H9 (cell line): ENCODE data around the gene SLC22A13. TPM values are rescaled to one million over a fixed set of nuclear protein-coding genes. Genes with fewer than 3 reads are reported as not detected.

Experiments
- DNase-seq: peaks from one replicate; pipeline ENCODE4 v3.0.0-alpha.2; 2017
- H2AFZ ChIP-seq: one replicate; pipeline ENCODE4 v1.6.1; 2013; ENCODE audit warnings: mild to moderate bottlenecking, low read length, control low read depth, moderate library complexity
- H2AK5ac ChIP-seq: 2 replicates; pipeline ENCODE4 v1.6.1; 2013; ENCODE audit warnings: low read length, control low read depth, mixed read lengths; ENCODE audit not compliant: insufficient read length
- H2BK120ac ChIP-seq: one replicate; pipeline ENCODE4 v1.6.1; 2013; ENCODE audit warnings: low read depth, mild to moderate bottlenecking, low read length, control low read depth, inconsistent platforms; ENCODE audit not compliant: poor library complexity, severe bottlenecking
- H2BK12ac ChIP-seq: 2 replicates; pipeline ENCODE4 v1.6.1; 2013; ENCODE audit warnings: low read length, control low read depth, mixed read lengths, low read depth; ENCODE audit not compliant: insufficient read length
- H2BK15ac ChIP-seq: 2 replicates; pipeline ENCODE4 v1.6.1; 2013; ENCODE audit warnings: low read depth, low read length, control low read depth
- H2BK20ac ChIP-seq: one replicate; pipeline ENCODE4 v1.6.1; 2013; ENCODE audit warnings: low read depth, mild to moderate bottlenecking, low read length, control low read depth, inconsistent platforms; ENCODE audit not compliant: poor library complexity, severe bottlenecking
- H2BK5ac ChIP-seq: 2 replicates; pipeline ENCODE4 v1.6.1; 2013; ENCODE audit warnings: low read length, control low read depth, mixed read lengths; ENCODE audit not compliant: insufficient read length
- H3K14ac ChIP-seq: 2 replicates; pipeline ENCODE4 v1.6.1; 2013; ENCODE audit warnings: low read length, control low read depth; ENCODE audit not compliant: insufficient read depth
- H3K18ac ChIP-seq: 2 replicates; pipeline ENCODE4 v1.6.1; 2013; ENCODE audit warnings: low read depth, mild to moderate bottlenecking, mixed read lengths, low read length, control low read depth; ENCODE audit not compliant: insufficient read length
- H3K23ac ChIP-seq: 2 replicates; pipeline ENCODE4 v1.6.1; 2013; ENCODE audit warnings: low read length, control low read depth, mixed read lengths, low read depth; ENCODE audit not compliant: insufficient read length
- H3K23me2 ChIP-seq: 2 replicates; pipeline ENCODE4 v1.6.1; 2013; ENCODE audit warnings: low read depth, mild to moderate bottlenecking, mixed read lengths, low read length, control low read depth; ENCODE audit not compliant: insufficient read length, poor library complexity, severe bottlenecking
- H3K27ac ChIP-seq: 2 replicates; pipeline ENCODE4 v1.5.1; 2013; ENCODE audit warnings: low read length, control low read depth, mixed read lengths, low read depth; ENCODE audit not compliant: insufficient read length
- H3K27me3 ChIP-seq: 2 replicates; pipeline ENCODE4 v1.6.1; 2013; ENCODE audit warnings: low read length, control low read depth, inconsistent platforms; ENCODE audit not compliant: insufficient read depth
- H3K4ac ChIP-seq: 2 replicates; pipeline ENCODE4 v1.6.1; 2013; ENCODE audit warnings: low read depth, mild to moderate bottlenecking, control low read depth, inconsistent platforms, low read length, moderate library complexity
- H3K4me1 ChIP-seq: 2 replicates; pipeline ENCODE4 v1.6.1; 2013; ENCODE audit warnings: low read length, control low read depth, inconsistent platforms; ENCODE audit not compliant: insufficient read depth
- H3K4me2 ChIP-seq: 2 replicates; pipeline ENCODE4 v1.6.1; 2013; ENCODE audit warnings: low read length, control low read depth, mixed read lengths; ENCODE audit not compliant: insufficient read length, insufficient read depth
- H3K56ac ChIP-seq: 2 replicates; pipeline ENCODE4 v1.6.1; 2013; ENCODE audit warnings: low read depth, mild to moderate bottlenecking, mixed read lengths, low read length, control low read depth; ENCODE audit not compliant: insufficient read length
- H3K79me1 ChIP-seq: 2 replicates; pipeline ENCODE4 v1.6.1; 2013; ENCODE audit warnings: low read depth, mild to moderate bottlenecking, moderate library complexity, low read length, control low read depth, inconsistent platforms; ENCODE audit not compliant: insufficient read depth, poor library complexity, severe bottlenecking
- H3K79me2 ChIP-seq: 2 replicates; pipeline ENCODE4 v1.6.1; 2013; ENCODE audit warnings: low read length, control low read depth, inconsistent platforms; ENCODE audit not compliant: insufficient read depth
- H3K9ac ChIP-seq: 2 replicates; pipeline ENCODE4 v1.6.1; 2013; ENCODE audit warnings: low read length, control low read depth, mixed read lengths; ENCODE audit not compliant: insufficient read length; ENCODE audit errors: extremely low read depth
- H3K9me3 ChIP-seq: one replicate; pipeline ENCODE4 v1.6.1; 2013; ENCODE audit warnings: low read depth, low read length, inconsistent platforms; ENCODE audit not compliant: control insufficient read depth
- H3T11ph ChIP-seq: one replicate; pipeline ENCODE4 v1.6.1; 2013; ENCODE audit warnings: mild to moderate bottlenecking, low read length, control low read depth, inconsistent platforms
- H4K20me1 ChIP-seq: one replicate; pipeline ENCODE4 v1.6.1; 2013; ENCODE audit not compliant: control insufficient read depth, insufficient read length, insufficient read depth
- H4K5ac ChIP-seq: 2 replicates; pipeline ENCODE4 v1.6.1; 2013; ENCODE audit warnings: low read depth, mild to moderate bottlenecking, mixed read lengths, low read length, control low read depth; ENCODE audit not compliant: insufficient read length
- H4K8ac ChIP-seq: replicated peaks from 2 replicates; pipeline ENCODE4 v1.6.1; 2013; ENCODE audit warnings: low read length, control low read depth, mixed read lengths, low read depth; ENCODE audit not compliant: insufficient read length
- H4K91ac ChIP-seq: 2 replicates; pipeline ENCODE4 v1.6.1; 2013; ENCODE audit warnings: low read depth, mild to moderate bottlenecking, moderate library complexity, mixed read lengths, low read length, control low read depth; ENCODE audit not compliant: insufficient read length
- H3K27ac Mint-ChIP-seq, 3 experiments: 2 replicates in 2 of 3; 3 replicates in 1 of 3; pipeline ENCODE4 v1.8.0; 2020 to 2021; ENCODE audit warnings: mixed read lengths in 3 of 3, mild to moderate bottlenecking in 1 of 3, moderate library complexity in 1 of 3
- H3K27me3 Mint-ChIP-seq: 2 replicates; pipeline ENCODE4 v1.8.0; 2021; ENCODE audit warnings: low read depth, mild to moderate bottlenecking, moderate library complexity, mixed read lengths
- H3K36me3 Mint-ChIP-seq, 3 experiments: 2 replicates in 2 of 3; 3 replicates in 1 of 3; pipeline ENCODE4 v1.8.0; 2020 to 2021; ENCODE audit warnings: low read depth in 3 of 3, mixed read lengths in 3 of 3; ENCODE audit not compliant: insufficient read depth in 1 of 3
- H3K4me1 Mint-ChIP-seq, 2 experiments: 2 replicates each; pipeline ENCODE4 v1.8.0; 2020; ENCODE audit warnings: mixed read lengths in 2 of 2
- H3K4me3 Mint-ChIP-seq, 2 experiments: 2 replicates in 1 of 2; 3 replicates in 1 of 2; pipeline ENCODE4 v1.8.0; 2020 to 2021; ENCODE audit warnings: mild to moderate bottlenecking in 2 of 2, mixed read lengths in 2 of 2, moderate library complexity in 1 of 2
- H3K9me3 Mint-ChIP-seq, 2 experiments: 2 replicates in 1 of 2; 3 replicates in 1 of 2; pipeline ENCODE4 v1.8.0; 2020; ENCODE audit warnings: mild to moderate bottlenecking in 2 of 2, mixed read lengths in 2 of 2, moderate library complexity in 1 of 2
- total RNA-seq: library from RNA; stranded (reverse); gene quantifications from 2 replicates; pipeline ENCODE4 v1.2.1, GENCODE V29; 2021
- TF ChIP-seq, protein P1 (sequence below): fragments of 200-600 bp; sonication (generic); conservative IDR thresholded peaks from 3 replicates; pipeline ENCODE4 v1.8.0; 2021; ENCODE audit warnings: antibody characterized with exemption, mild to moderate bottlenecking

Gene SLC22A13
- total RNA-seq, 1 experiment from 2014 or later: not detected

DNA sequence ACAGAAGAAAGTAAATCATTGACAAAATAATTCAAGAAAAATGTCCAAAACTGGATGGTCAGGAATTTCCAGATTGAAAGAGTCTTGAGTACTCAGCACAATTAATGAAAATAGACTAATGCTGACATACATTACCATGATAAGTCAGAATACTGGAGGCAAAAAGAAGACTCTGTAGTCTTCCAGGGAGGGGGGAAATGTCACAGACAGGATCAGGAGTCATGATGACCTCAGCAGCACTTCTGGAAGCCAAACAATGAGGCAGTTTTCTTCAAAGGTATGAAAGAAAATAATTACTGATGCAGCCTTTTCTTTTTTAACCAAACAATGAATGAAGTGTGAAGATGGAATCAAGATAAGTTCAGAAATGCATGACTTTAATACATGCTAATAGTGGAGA is 30.1 kb upstream of the SLC22A13 start:
- Histone ChIP-seq H3K18ac (no peak overlapping the region), H3K9ac (no peak overlapping the region), H4K8ac (no peak overlapping the region), H3K4me2 (no peak overlapping the region), H4K5ac (no peak overlapping the region), H4K91ac (no peak overlapping the region), H2AFZ (no peak overlapping the region), H2BK120ac (no peak overlapping the region), H3K4me1 (no peaks in the 10 kb centered on the region), H3K23ac (no peak overlapping the region), H3K79me2 (no peaks in the 10 kb centered on the region), H3K27ac (no peak overlapping the region), H3K14ac (no peak overlapping the region), H4K20me1 (peaks cover 4% of the 10 kb centered on the region), H3T11ph (no peak overlapping the region), H2BK15ac (no peak overlapping the region), H3K9me3 (no peaks in the 10 kb centered on the region), H2AK5ac (no peak overlapping the region), H3K79me1 (no peaks in the 10 kb centered on the region), H3K23me2 (no peaks in the 10 kb centered on the region), H3K27me3 (no peaks in the 10 kb centered on the region), H2BK12ac (no peak overlapping the region), H2BK5ac (no peak overlapping the region), H2BK20ac (no peak overlapping the region), H3K4ac (no peak overlapping the region), H3K56ac (no peak overlapping the region)
- DNase-seq: no peak
- TF ChIP-seq, protein P1, sequence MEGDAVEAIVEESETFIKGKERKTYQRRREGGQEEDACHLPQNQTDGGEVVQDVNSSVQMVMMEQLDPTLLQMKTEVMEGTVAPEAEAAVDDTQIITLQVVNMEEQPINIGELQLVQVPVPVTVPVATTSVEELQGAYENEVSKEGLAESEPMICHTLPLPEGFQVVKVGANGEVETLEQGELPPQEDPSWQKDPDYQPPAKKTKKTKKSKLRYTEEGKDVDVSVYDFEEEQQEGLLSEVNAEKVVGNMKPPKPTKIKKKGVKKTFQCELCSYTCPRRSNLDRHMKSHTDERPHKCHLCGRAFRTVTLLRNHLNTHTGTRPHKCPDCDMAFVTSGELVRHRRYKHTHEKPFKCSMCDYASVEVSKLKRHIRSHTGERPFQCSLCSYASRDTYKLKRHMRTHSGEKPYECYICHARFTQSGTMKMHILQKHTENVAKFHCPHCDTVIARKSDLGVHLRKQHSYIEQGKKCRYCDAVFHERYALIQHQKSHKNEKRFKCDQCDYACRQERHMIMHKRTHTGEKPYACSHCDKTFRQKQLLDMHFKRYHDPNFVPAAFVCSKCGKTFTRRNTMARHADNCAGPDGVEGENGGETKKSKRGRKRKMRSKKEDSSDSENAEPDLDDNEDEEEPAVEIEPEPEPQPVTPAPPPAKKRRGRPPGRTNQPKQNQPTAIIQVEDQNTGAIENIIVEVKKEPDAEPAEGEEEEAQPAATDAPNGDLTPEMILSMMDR: no peak
- Mint-ChIP-seq H3K9me3 (peaks cover 0 to 4% of the 10 kb centered on the region in 2 experiments; a peak in 3 of 5 replicates), H3K27me3 (no peaks in the 10 kb centered on the region), H3K36me3 (peaks cover 36 to 79% (median 56%) of the 10 kb centered on the region in 3 experiments), H3K27ac (no peak overlapping the region), H3K4me1 (no peaks in the 10 kb centered on the region), H3K4me3 (no peak overlapping the region)
